Peyer's patch (tissue), 4 donors: ENCODE data around the gene DOCK7.
"Not testable (repeated sequence)": the region's sequence is repeated elsewhere in the genome, so short reads cannot be mapped to it uniquely, and the experiment has no call there.

Source experiments
- POLR2A ChIP-seq, 2 donors: fragments of 450-650 bp; IDR thresholded peaks; one replicate each; pipeline ENCODE4 v1.5.1; 2017; ENCODE audit warnings: antibody characterized with exemption in 2 of 2, mild to moderate bottlenecking in 2 of 2, moderate library complexity in 2 of 2
- TF ChIP-seq, protein P1 (sequence below), 6 experiments: fragments of 450-650 bp in 4 of 6; fragments of 200-600 bp in 2 of 6; sonication (generic) in 1 of 6; IDR thresholded peaks; one replicate each; pipeline ENCODE4 v1.5.1; 2017 to 2019; ENCODE audit warnings: antibody characterized with exemption in 6 of 6, mild to moderate bottlenecking in 3 of 6, moderate library complexity in 1 of 6

DNA sequence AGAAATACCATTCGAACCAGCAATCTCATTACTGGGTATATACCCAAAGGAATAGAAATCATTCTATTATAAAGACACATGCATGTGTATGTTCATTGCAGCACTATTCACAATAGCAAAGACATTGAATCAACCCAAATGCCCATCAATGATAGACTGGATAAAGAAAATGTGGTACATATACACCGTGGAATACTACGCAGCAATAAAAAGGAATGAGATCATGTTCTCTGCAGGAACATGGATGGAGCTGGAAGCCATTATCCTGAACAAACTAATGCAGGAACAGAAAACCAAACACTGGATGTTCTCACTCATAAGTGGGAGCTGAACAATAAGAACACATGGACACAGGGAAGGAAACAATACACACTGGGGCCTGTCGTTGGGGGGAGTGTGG, 116.7 kb downstream of the DOCK7 start:
- TF ChIP-seq, protein P1, sequence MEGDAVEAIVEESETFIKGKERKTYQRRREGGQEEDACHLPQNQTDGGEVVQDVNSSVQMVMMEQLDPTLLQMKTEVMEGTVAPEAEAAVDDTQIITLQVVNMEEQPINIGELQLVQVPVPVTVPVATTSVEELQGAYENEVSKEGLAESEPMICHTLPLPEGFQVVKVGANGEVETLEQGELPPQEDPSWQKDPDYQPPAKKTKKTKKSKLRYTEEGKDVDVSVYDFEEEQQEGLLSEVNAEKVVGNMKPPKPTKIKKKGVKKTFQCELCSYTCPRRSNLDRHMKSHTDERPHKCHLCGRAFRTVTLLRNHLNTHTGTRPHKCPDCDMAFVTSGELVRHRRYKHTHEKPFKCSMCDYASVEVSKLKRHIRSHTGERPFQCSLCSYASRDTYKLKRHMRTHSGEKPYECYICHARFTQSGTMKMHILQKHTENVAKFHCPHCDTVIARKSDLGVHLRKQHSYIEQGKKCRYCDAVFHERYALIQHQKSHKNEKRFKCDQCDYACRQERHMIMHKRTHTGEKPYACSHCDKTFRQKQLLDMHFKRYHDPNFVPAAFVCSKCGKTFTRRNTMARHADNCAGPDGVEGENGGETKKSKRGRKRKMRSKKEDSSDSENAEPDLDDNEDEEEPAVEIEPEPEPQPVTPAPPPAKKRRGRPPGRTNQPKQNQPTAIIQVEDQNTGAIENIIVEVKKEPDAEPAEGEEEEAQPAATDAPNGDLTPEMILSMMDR (IDR thresholded peaks at IDR 0.05), result not testable (repeated sequence)
- TF ChIP-seq POLR2A (IDR thresholded peaks at IDR 0.05), result not testable (repeated sequence)
